Stimulated activated CD8-positive, alpha-beta memory T cell treated with anti-CD3 and anti-CD28 coated beads, Interleukin-4, amount 100 ng/mL, for 48 hours (primary cell): Measurements from ENCODE around the gene FSD1L.
"Not testable (repeated sequence)": the region's sequence is repeated elsewhere in the genome, so short reads cannot be mapped to it uniquely, and the experiment has no call there.

Source experiments
- DNase-seq: peaks from one replicate; pipeline ENCODE4 v3.0.0-alpha.2; 2020

FSD1L gene

DNA sequence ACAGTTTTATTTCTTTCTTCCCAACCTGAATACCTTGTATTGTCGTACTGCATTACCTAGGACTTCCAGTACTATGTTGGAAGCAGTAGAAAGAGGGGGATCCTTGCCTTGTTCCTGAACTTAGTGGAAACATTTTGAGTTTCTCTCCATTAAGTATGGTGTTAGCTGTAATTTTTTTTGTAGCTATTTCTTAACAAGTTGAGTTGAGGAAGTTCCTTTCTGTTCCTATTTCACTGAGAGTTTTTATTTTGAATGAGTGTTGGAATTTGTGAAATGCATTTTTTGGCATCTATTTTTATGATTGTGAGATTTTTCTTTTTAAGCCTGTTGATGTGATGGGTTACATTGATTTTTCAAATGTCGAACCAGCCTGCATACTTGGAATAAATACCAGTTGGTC is 49.0 kb downstream of the FSD1L start:
- no peak for DNase-seq

DNA sequence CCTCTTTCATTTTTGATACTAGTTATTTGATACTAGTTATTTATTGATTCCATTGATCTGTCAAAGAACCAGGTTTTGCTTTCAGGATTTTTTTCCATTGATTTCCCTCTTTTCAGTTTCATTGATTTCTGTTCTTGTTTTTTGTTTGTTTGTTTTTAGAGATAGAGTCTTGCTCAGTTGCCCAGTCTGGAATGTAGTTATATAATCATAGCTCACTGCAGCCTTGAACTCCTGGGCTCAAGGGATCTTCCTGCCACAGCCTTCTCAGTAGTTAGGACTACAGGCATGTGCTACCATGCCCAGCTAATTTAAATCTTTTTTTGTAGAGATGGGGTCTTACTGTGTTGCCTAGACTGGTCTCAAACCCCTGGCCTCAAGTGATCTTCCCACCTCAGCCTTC is 49.9 kb downstream of the FSD1L start:
- DNase-seq: no peak

DNA sequence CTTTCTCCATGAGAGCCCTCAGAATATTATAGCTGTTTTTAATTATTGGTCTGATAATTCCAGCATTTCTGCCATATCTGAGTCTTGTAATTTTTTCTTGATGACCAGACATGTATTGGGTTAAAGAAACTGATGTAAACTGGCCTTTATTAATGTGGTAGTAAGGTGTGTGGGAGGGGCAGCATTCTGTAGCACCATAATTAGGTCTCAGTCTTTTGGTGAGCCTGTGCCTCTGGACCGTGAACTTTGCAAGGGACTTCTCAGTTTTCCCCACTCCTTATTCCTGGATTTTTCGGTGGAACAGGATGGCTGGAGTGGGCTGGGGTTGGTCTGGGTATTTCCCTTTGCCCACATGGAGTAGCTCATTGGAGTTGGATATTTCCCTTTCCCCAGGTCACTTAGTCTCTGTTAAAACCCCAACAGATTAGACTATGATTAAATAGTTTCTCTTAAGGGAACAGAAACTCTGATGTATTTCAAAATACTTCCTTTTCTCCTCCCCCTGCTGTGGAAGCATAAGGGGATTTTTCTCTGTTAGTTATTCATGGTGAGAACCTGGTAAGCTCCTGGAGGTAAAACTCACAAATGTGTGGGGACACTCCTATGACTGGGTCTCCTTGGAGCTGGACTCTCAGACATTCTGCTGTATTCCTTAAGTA is 52.4 kb downstream of the FSD1L start:
- no peak for DNase-seq

DNA sequence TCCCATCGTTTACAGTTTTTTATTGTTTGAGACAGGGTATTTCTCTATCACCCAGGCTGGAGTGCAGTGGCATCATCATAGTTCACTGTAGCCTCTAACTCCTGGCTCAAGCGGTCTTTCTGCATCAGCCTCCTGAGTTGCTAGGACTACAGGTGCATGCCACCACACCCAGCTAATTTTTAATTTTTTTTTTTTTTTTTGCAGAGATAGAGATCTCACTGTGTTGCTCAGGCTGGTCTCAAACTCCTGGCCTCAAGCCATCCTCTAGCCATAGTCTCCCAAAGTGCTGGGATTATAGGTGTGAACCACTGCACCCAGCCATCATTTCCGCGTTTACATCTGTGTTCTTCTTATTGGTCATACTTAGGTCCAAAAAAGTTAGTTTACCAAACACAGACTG is 53.6 kb downstream of the FSD1L start:
- no peak for DNase-seq

DNA sequence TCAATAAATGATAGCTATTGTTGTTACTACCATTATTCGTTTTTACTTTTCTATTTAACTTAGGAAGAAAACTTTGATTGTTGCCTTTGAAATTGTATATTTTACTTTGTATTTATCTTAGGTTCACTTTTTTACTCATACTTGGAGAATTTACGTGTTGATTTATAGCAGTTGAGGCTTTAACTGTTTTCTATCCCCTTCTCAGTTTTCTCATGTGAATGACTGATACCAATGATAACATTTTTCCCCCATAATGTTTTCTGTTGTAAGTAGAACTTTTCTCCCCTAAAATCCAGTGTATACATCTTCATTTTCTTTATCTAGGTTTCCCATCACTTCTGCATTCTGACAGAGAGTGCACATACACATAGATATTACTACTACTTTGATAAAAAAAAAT is 54.4 kb downstream of the FSD1L start:
- DNase-seq: no peak

DNA sequence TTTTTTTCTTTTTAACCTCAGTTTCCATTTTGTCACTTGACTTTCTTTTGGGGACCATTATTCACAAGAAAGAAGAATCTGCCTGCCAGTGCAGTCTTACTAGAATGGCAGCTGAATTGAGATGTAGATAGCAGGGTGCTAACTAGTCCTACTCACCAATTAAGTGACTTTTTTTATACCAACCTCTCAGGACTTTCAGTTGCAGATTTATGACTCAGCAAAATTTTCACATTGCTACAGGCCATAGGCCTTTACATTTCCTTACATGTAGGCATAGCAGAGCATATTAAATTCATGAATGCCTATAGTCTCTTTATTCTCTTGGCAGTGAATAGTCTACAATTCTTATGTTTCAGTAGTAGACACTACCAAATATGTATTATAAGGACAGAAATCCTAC is 56.0 kb downstream of the FSD1L start:
- no peak for DNase-seq

DNA sequence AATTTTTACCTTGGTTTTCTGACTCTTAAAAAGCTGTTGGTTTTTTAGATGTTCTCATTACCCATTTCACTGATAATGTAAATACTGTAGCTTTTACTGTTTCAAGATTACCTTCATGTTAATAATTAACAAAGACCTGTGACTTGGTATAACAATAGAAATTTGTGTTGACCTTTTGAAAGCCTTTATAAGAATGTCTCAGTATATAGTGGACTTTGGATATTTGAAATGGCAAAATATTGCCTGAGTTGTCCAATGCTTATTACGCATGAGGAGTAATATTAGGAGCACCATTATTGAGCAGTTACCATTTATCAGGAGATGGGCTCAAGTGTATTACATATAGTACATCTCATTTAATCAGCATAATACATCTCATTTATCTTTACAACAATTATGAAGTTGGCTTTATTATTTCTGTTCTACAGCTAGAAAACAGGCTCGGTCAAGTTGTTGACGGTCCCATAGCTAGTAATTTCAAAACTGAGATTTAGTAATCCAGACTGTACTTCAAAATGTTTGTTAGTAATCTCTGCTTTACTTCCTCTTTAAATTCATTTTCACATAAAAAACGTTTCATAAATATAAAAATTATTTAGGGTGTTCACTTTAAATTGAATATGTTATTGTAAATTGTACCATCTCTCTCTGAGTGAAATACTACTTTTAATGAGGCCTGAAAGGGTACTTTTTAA is 59.4 kb downstream of the FSD1L start:
- DNase-seq: no peak

DNA sequence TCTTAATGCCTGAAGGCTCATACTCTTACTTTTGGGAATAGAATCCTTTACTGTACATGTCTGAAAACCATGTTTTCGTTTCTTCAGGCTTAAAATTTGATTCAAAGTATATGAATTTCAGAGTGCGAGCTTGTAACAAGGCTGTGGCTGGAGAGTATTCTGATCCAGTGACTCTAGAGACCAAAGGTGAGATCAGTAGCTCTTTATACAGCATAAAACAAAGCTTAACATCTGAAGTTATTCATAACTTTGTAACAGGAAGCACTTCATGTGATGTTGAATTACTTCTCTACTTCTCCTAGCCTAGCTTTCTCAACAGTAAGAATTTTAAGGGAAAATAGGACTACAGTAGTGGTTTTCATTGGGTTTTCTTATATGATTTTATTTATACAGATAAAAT is 60.7 kb downstream of the FSD1L start:
- DNase-seq: no peak

DNA sequence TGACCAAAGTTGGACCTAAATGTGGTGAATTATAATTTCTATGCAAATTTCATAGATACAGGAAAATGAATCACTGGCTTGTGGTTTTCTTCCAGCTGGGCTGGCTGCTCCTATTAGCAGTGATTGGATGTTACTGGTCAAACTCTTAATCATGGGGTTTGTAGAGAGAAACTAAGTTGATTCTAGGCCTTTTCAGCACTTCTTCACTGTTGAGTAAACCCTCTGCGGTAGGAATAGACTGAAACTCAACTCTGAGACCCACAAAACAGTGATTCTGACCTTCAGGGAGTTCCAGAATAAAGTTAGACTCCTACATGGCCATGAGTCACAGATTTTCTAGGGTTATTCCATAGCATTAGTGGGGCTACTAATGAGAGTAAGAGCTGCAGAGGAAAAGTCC is 62.2 kb downstream of the FSD1L start:
- no peak for DNase-seq

DNA sequence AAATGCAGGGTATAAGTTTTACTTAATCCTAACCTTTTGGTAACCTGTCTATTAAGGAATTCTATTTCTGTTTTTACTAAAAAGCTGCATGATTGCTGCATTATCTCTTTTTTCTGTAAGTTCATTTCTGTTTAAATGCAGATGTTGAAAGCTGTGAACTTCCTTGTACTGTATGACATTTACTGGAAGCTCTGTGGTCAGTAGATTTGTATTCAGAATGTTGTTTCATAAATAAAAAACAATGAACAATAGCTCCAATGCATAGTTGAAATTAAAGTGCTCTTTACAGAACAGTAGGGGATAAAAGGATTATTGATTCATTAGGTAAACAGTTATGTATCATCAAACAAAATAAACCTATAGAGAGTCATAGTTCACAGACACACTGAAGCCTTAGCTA is 63.6 kb downstream of the FSD1L start:
- DNase-seq: no peak

DNA sequence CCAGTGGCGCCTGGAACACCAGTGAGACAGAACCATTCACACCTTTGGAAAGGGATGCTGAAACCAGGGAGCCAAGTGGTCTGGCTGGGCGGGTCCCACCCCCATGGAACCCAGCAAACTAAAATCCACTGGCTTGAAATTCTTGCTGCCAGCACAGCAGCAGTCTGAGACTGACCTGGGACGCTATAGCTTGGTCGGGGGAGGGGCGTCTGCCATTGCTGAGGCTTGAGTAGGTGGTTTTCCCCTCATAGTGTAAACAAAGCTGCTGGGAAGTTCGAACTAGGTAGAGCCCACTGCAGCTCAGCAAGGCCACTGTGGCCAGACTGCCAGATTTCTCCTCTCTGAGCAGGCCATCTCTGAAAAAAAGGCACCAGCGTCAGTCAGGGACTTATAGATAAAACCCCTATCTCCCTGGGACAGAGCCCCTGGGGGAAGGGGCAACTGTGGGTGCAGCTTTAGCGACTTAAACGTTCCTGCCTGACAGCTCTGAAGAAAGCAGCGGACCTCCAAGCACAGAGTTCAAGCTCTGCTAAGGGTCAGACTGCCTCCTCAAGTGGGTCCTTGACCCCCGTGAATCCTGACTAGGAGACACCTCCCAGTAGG is 68.1 kb downstream of the FSD1L start:
- no peak for DNase-seq

DNA sequence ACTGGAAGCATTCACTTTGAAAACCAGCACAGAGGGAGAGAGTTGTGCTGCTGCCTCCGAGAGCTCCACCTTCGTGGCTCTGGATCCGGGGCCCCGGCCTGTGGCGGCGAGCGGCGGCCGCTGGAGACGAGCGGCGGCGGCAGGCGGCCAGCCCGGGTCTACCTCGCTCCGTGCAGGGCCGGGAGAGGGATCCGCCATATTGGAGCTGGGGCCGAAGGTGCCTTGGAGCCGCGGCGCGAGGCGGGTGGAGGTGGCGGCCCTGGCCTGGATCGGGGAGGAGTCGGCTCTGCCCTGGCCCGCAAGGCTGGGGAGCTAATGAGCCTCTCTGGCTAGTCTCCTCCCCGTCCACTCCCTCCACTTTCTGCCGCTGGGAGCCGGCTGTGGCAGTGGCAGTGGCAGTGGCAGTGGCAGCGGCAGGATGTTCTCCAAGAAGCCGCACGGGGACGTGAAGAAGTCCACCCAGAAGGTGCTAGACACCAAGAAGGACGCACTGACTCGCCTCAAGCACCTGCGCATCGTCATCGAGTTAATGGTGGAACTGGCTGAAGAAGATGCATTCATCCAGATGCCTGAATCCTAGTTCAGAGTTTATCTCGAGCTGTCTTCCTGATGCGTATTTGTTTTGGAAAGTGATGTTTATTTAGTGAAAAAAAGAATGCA is 72.0 kb downstream of the FSD1L start:
- peak; percentile 44 for DNase-seq

DNA sequence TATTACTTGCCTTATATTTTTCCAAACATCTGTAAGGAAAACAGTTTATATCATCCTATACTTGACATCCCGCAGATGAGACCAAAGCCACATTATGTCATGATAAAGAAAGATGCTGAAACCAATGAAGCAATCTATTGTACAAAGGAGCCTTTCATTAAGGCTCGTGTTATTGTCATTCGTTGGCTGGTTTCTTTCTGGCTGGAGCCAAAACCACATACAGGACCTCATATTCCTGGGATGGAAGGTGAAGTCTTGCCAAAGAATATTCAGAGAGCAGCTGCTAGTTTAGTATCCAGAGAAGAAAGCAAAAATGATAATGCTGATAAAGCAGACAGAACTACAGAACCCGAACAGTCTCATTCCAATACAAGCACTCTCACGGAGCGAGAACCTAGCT is 73.2 kb downstream of the FSD1L start:
- DNase-seq: not testable (repeated sequence)

DNA sequence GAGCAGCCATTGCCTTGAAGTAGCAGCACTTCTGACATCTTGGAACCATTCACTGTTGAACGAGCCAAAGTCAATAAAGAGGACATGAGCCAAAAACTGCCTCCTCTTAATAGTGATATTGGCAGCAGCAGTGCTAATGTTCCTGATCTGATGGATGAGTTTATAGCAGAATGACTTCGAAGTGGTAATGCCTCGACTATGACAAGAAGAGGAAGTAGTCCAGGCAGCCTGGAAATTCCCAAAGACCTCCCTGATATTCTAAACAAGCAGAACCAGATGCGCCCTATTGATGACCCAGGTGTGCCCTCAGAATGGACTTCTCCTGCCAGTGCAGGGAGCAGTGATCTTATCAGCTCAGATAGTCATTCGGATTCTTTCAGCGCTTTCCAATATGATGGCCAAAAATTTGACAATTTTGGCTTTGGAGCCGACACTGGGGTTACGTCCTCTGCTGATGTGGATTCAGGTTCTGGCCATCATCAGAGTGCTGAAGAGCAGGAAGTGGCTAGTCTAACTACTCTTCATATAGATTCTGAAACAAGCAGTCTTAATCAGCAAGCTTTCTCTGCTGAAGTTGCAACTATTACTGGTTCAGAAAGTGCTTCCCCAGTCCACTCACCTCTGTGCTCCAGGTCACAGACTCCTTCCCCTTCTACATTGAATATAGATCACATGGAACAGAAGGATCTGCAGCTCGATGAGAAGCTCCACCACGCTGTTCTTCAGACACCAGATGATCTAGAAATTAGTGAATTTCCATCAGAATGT is 75.0 kb downstream of the FSD1L start:
- not testable (repeated sequence) for DNase-seq

DNA sequence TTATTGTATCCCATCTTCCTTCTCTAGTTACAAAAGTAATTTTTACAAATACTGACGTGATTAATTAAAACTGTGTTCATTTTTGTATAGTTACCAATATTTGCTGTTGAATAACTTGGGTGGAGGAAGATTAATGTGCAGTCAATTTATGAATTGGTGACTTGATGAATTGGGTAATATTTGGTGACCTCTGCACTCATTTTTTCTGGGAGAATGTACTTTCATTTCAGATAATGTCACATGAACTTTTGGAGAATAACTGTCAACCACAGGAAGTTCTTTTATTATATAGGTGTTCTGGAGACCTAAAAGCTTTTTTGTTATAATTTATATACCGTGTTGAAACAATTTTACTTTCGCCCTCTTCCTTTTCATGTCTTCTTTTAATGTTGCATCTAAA is 83.7 kb downstream of the FSD1L start:
- DNase-seq: no peak

DNA sequence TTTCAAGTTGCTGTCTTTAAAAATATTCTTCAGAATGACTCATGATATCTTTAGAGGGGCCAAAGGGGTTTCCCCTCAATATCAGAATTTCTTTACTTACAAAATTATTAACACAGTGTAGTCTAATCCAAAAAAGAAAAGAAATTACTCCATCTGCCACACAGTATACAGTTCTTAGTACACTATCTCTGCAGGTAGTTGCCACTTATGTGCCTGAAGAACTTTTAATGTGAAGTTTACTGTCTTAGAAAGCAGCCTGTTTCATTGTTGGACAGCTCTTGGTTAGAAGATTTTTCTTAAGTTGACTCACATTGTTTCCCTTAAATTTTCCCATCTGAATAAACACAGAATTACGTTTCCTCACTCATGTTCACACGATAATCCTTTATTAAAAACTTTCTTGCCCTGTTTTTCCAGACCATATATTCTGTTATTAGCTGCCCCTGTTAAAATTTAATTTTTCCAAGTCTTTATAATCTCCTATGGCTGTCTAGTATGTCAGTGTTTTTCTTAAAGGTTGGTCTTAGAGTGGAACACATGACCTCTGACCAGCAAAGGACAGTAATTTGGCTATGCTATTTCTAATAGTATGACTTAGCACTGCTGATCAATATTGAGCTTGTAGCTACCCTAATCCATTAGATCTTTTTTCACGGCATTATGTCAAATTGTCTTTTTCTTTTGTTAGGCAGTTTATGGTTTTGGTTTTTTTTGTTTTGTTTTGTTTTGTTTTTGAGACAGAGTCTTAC is 88.3 kb downstream of the FSD1L start:
- no peak for DNase-seq

DNA sequence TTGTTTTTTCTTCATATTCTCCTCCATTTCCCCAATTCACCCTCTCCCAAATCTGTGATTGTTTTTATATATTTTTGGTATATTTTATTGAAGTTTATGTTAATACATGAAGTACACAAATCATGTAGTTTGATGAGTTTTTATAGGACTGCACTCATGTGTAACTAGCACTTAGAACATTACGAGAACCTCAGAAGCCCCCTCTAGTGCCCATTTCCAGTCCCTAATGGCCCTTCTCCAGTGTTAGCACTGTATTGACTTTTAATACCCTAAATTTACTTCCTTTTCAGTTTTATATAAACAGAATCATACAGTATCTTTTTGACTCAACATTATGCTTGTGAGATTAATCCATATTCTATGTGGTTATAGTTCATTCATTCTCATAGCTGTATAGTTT is 91.6 kb downstream of the FSD1L start:
- DNase-seq: no peak

DNA sequence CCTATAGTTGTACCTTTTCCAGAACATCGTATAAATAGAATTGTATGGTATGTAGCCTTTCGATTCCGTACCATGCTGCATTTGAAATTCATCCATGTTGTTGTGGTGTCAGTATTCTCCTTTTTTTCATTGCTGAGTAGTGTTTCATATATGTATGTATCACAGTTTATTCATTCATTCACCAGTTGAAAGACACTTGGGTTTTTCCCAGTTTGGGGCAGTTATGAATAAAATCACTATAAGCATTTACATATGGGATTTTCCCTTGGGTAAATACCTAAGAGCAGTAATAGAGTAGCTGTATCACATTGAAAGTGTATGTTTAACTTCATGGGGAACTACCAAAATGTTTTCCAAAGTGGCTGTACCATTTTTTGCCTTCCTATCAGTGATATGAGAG is 94.0 kb downstream of the FSD1L start:
- DNase-seq: no peak

DNA sequence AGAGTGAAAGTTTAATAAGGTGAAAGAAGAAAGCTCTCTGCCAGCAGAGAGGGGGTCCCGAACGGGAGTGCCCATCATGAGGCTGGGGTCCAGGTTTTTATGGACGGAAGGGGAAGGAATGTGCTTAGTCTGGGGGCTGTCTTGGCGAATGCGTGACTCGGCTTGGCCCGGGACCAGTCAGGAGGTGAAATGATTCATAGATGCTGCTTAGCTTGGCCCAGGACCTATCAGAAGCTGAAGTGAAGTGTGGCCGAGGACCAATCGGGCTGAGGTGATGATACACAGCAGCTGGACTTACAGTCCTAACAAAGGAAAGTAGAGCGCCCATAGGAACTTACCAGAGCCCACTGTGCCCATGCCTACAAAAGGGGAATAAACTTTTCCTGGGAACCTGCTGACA is 106.2 kb downstream of the FSD1L start:
- no peak for DNase-seq

DNA sequence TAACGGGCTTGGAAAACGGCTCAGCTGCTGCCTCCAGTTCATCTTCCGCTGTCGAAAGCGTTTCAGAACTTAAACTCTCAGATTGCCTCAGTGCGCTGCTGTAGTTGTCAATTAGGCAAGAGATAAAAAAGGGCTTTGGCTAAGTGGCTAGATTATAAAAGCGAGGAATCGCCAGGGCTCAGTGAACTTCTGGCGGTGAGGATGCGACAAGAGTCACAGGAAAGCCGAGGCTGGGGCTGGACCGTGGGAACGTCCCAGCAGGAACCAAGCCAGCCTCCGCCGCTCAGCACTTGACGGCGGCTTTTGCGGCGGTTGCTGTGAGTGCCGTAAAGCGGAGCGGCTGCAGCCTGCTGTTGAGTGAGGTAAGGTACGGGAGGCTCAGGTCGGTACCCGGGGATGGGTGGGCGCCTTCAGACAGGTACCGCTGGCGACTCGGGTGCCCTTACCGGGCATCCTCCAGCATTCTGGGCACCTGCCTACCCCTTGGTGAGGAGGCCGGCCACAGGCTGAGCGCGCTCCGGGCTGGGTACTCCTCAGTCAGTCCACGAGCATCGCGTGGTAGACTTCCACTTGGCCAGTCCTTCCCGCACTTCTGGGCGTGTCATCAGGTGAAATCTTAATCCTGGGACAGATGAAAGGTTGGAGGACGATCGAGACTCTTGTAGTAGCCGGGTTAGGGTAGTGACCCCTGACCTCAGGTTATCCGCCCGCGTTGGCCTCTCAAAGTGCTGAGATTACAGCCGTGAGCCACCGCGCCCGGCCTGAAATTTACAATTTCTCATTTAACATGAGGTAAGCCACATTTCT is 110.2 kb downstream of the FSD1L start, which contains the start of gene FKTN:
Gene FKTN, plus strand, starts transcription at position 328 of the 807 bp plus-strand sequence. CDS start 16,902 bp downstream, outside the sequence.
- DNase-seq: peak; percentile 86

DNA sequence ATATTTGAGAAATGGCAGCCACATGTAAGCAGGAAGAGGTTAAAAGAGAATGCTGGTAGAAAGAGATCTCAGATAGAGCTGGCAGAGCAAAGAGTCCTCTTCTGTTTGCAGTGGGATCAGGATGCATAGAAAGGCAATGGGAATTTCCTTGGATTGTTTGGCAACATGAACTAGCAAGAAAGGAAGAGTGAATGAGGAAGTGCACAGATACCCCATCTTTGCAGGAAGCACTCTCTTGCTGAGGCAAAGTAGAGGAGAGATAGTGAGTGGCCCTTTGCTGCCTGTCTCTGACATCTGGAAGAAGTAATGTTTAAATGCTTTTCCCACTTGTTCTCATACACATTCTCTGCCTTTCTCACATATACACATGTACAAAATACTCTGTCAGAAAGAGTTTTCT is 124.6 kb downstream of the FSD1L start:
- no peak for DNase-seq
